ENCODE data around the gene RXRG. TPM values are rescaled to one million over a fixed set of nuclear protein-coding genes. Genes with fewer than 3 reads are reported as not detected.
A peak's percentile ranks its signal among the peaks of the same experiment; 100 is the strongest.

RXRG gene
- total and polyA plus RNA-seq, 2 donors, result 0.23 to 0.47 TPM

DNA sequence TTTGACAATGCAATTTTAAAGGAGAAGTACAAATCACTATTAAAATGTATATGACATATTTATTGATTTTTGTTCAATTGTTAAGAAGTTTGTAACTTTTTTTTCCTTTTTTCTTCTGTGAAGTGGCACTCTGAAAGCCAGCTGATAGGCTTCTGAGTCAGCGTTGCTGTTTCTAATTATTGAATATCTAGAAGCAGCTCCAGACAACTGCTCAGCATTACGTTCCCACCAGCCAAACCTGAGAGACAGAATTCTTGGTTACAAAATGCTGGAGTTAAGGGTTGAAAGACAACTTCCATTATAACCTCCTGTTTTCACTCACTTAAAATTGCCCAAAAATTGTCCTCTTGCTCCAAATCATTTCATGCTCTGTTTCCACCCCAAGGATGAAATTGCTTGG is 57.0 kb downstream of the RXRG start:
- Histone ChIP-seq H3K27ac (ENCODE audit: low read depth in 1 of 2, low read length in 1 of 2) (no peak overlapping the region), H3K4me1 (ENCODE audit: control insufficient read depth in 2 of 2, insufficient read depth in 2 of 2, low read length in 2 of 2) (peaks cover under 1 to 4% of the 10 kb centered on the region in 2 donors), H3K4me3 (ENCODE audit: low read length in 2 of 2) (no peak overlapping the region), H3K36me3 (ENCODE audit: control insufficient read depth in 2 of 2, insufficient read depth in 2 of 2, low read length in 1 of 2) (no peaks in the 10 kb centered on the region), H3K9me3 (ENCODE audit: control insufficient read depth in 2 of 2, insufficient read depth in 1 of 2, low read length in 1 of 2) (no peaks in the 10 kb centered on the region), H3K27me3 (ENCODE audit: control insufficient read depth in 2 of 2, insufficient read depth in 1 of 2, low read length in 1 of 2) (peaks cover 41 to 49% of the 10 kb centered on the region in 2 donors)
- DNase-seq (ENCODE audit: low read depth in 6 of 9, low spot score in 9 of 9), result no peak
- WGBS, result 82% methylated on average over 2 of the region's 2 CpGs

DNA sequence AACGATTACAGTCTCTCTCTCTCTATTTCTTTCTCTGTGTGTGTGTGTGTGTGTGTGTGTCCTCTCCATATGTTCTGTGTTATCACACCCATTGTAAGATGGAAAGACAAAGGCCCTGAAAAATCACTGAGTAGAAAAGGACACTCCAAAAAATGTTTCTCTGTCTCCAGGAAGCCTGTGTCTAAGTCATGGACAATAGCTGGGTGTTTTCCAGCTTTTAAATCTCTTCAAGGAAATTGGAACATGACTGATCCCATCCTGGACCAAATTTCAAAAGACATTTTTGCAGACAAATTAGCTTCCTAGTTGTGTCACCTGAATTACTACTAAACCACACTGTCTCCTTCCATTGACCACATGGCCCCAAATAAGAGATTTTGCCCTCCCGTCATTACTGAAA is 57.4 kb downstream of the RXRG start:
- H3K4me3 ChIP-seq (ENCODE audit: low read length in 2 of 2), result no peak overlapping the region
- no peaks in the 10 kb centered on the region for H3K9me3 ChIP-seq (ENCODE audit: control insufficient read depth in 2 of 2, insufficient read depth in 1 of 2, low read length in 1 of 2)
- no peak overlapping the region for H3K27ac ChIP-seq (ENCODE audit: low read depth in 1 of 2, low read length in 1 of 2)
- WGBS, result 87% methylated on average over 2 of the region's 2 CpGs
- peaks cover 41 to 45% of the 10 kb centered on the region in 2 donors for H3K27me3 ChIP-seq (ENCODE audit: control insufficient read depth in 2 of 2, insufficient read depth in 1 of 2, low read length in 1 of 2)
- H3K4me1 ChIP-seq (ENCODE audit: control insufficient read depth in 2 of 2, insufficient read depth in 2 of 2, low read length in 2 of 2), result no peaks in the 10 kb centered on the region
- DNase-seq (ENCODE audit: low read depth in 6 of 9, low spot score in 9 of 9), result no peak
- H3K36me3 ChIP-seq (ENCODE audit: control insufficient read depth in 2 of 2, insufficient read depth in 2 of 2, low read length in 1 of 2), result no peaks in the 10 kb centered on the region

DNA sequence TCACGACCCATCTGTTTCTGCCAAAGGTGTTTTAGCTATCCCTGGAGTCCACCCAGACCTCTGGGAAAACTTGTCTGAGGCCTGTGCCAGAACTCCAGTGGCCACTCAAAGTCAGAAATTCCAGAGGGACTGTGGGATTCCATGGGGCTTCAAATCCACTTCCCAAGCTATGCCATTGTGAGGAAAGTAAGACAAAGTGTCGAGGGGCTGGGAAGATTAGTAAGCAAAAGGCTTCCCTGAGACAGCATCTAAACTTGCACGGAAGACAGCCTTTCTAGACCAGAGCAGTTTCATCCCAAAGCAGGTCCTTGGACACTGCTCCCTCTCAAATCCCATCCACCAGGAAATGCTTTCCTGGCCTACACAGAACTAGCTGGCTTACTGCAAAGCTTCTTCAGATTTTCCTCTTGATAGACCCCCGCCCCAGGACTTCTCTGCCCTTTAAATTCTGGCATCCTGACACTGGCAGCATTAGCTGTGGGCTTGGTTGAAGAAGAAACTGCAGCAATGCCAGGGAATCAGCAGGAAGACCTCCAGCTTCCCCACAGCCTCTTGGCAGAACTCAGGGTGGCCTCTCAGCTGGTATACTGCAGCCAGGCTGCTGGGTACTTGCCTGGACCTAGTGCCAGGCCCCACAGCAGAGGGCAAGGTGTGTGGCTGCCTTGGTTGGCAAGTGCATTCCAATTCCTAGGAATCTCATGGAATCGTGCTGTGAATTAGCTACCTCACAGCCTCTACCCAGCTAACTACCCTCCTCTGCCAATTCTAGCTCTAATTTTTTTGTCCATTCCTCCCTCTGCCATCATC is 61.1 kb downstream of the RXRG start:
- H3K27ac ChIP-seq (ENCODE audit: low read depth in 1 of 2, low read length in 1 of 2), result no peak overlapping the region
- DNase-seq (ENCODE audit: low read depth in 6 of 9, low spot score in 9 of 9), result no peak
- peaks cover 15 to 28% of the 10 kb centered on the region in 2 donors for H3K27me3 ChIP-seq (ENCODE audit: control insufficient read depth in 2 of 2, insufficient read depth in 1 of 2, low read length in 1 of 2)
- 88% methylated on average over 5 of the region's 5 CpGs for whole genome bisulfite sequencing
- H3K36me3 ChIP-seq (ENCODE audit: control insufficient read depth in 2 of 2, insufficient read depth in 2 of 2, low read length in 1 of 2), result no peaks in the 10 kb centered on the region
- no peaks in the 10 kb centered on the region for H3K9me3 ChIP-seq (ENCODE audit: control insufficient read depth in 2 of 2, insufficient read depth in 1 of 2, low read length in 1 of 2)
- H3K4me1 ChIP-seq (ENCODE audit: control insufficient read depth in 2 of 2, insufficient read depth in 2 of 2, low read length in 2 of 2), result no peaks in the 10 kb centered on the region
- no peak overlapping the region for H3K4me3 ChIP-seq (ENCODE audit: low read length in 2 of 2)

DNA sequence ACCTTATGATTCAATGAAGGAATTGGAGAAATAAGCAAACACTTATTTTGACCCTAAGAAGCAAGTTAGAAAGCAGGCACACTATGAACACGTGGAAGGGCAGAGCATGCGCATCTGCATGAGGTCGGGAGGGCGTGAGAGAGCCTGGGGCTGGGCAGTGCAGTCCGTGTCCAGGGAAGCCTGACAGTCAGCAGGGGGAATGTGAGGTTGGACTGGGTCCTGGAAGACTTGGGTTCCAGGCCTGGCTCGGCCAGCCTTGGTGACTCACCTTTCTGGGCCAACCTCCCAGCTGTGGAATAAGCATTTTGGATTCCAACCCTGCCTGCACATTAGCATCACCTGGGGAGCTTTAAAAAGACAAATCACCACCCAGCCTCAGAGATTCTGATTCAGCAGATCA is 61.9 kb downstream of the RXRG start:
- Histone ChIP-seq H3K36me3 (ENCODE audit: control insufficient read depth in 2 of 2, insufficient read depth in 2 of 2, low read length in 1 of 2) (no peaks in the 10 kb centered on the region), H3K4me1 (ENCODE audit: control insufficient read depth in 2 of 2, insufficient read depth in 2 of 2, low read length in 2 of 2) (no peaks in the 10 kb centered on the region), H3K9me3 (ENCODE audit: control insufficient read depth in 2 of 2, insufficient read depth in 1 of 2, low read length in 1 of 2) (no peaks in the 10 kb centered on the region), H3K27ac (ENCODE audit: low read depth in 1 of 2, low read length in 1 of 2) (no peak overlapping the region), H3K4me3 (ENCODE audit: low read length in 2 of 2) (no peak overlapping the region), H3K27me3 (ENCODE audit: control insufficient read depth in 2 of 2, insufficient read depth in 1 of 2, low read length in 1 of 2) (peaks cover 10 to 30% of the 10 kb centered on the region in 2 donors)
- WGBS, result 82% methylated on average over 6 of the region's 6 CpGs
- DNase-seq (ENCODE audit: low read depth in 6 of 9, low spot score in 9 of 9), result no peak

DNA sequence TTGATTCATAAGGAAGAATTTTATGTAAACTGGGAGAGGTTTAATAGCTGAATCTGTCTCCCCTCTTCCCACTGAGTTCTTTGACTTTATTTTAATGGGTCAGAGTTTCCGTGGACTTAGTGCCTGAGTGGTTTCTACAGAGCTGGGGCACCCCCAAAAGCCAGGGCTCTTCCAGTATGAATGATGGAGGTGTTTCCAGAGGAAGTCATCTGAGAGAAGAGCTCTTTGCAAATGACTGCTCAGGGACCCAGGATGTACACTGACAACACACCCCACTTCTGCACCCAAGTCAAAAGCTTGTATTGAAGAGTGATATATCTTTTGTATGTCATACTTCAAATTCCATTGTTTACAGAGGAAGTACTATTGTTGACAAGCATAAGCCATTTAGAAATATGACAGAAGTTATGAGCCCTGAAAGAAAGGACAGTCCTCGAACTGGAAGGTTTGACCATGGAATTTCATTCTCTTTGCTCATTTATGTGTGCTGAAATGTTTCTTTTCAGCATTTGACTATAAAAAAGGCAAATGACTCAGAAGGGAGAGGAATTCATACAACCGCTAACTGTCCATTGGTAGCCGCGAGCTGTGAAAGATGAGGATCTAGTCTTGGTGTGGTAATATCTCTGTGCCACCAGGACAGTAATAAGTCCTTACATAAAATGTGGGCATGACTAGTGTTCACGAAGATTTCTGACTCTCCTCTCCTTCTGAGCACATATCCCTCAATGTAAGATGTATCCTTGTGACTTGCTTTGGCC is 63.0 kb downstream of the RXRG start:
- WGBS, result 92% methylated on average over 6 of the region's 6 CpGs
- Histone ChIP-seq H3K27ac (ENCODE audit: low read depth in 1 of 2, low read length in 1 of 2) (no peak overlapping the region), H3K27me3 (ENCODE audit: control insufficient read depth in 2 of 2, insufficient read depth in 1 of 2, low read length in 1 of 2) (peaks cover 7 to 30% of the 10 kb centered on the region in 2 donors), H3K36me3 (ENCODE audit: control insufficient read depth in 2 of 2, insufficient read depth in 2 of 2, low read length in 1 of 2) (no peaks in the 10 kb centered on the region), H3K9me3 (ENCODE audit: control insufficient read depth in 2 of 2, insufficient read depth in 1 of 2, low read length in 1 of 2) (no peaks in the 10 kb centered on the region), H3K4me3 (ENCODE audit: low read length in 2 of 2) (no peak overlapping the region), H3K4me1 (ENCODE audit: control insufficient read depth in 2 of 2, insufficient read depth in 2 of 2, low read length in 2 of 2) (no peaks in the 10 kb centered on the region)
- DNase-seq (ENCODE audit: low read depth in 6 of 9, low spot score in 9 of 9), result no peak

DNA sequence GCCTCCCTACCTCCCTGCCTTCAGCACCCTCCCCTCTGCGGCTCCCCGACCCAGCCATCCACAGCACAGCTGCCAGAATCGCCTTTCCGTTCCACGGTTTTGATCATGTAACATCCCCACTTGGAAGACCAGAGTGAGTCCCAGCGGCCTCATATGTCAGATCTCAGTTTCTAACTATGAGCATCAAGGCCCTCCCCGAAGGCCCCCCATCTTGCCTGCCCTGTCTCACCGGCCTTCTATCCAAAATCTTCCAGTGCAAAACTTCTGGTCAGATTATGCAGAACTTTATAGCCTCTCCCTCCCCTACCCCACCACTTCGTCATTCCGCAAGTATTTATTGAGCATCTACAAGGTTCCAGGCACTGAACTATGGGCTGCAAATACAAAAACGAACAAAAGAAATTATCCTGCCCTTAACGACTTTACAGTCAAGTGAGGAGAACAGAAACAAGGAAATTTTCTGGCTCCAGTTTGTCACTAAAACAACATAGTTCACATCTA is 68.1 kb downstream of the RXRG start:
- 13% methylated on average over 12 of the region's 12 CpGs for WGBS
- Histone ChIP-seq H3K36me3 (ENCODE audit: control insufficient read depth in 2 of 2, insufficient read depth in 2 of 2, low read length in 1 of 2) (no peaks in the 10 kb centered on the region), H3K4me1 (ENCODE audit: control insufficient read depth in 2 of 2, insufficient read depth in 2 of 2, low read length in 2 of 2) (no peaks in the 10 kb centered on the region), H3K9me3 (ENCODE audit: control insufficient read depth in 2 of 2, insufficient read depth in 1 of 2, low read length in 1 of 2) (no peaks in the 10 kb centered on the region), H3K27ac (ENCODE audit: low read depth in 1 of 2, low read length in 1 of 2) (peak overlapping the region in 1 of 2 donors; percentile 61), H3K27me3 (ENCODE audit: control insufficient read depth in 2 of 2, insufficient read depth in 1 of 2, low read length in 1 of 2) (peaks cover 27 to 52% of the 10 kb centered on the region in 2 donors), H3K4me3 (ENCODE audit: low read length in 2 of 2) (no peak overlapping the region)
- no peak for DNase-seq (ENCODE audit: low read depth in 6 of 9, low spot score in 9 of 9)

DNA sequence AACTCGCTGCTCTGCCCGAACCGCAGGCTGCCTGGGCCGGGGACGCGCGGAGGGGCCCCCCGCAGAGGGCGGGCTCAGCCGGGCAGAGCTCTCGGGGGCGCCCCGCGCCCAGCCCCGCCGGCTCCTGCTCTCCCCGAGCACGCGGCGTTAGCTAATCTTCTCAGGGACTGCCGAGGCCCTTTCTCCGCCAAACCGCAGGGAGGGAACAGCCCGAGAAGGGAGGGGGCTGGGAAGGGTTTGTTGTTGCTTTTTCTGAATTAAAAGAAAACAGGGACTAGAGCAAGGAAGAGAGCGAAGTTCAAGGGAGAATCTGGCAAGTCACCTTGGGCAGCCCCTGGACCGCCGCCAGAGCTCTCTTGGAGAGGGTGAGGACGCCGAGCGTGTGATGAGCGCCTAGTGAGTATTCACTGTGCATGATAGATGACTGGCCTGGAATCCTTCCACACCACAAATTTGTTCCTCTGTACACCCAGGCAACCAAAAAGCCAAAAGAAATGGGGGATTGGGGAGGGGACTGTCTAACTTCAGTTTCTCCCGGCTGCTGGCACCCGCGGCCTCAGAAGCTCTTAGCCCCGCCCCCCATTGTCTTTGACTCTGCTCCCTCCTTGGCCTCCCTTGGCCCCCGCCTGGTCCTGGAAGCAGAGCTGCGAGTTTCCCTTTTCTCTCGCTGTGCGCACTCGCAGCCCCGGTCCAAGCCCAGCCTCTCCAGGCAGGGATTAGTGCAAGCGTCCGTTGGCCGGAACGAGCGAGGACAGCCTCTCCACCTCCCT is 68.7 kb downstream of the RXRG start:
- H3K4me1 ChIP-seq (ENCODE audit: control insufficient read depth in 2 of 2, insufficient read depth in 2 of 2, low read length in 2 of 2), result no peaks in the 10 kb centered on the region
- DNase-seq (ENCODE audit: low read depth in 6 of 9, low spot score in 9 of 9), result peak in 2 of 9 donors; percentile 5 to 28
- H3K36me3 ChIP-seq (ENCODE audit: control insufficient read depth in 2 of 2, insufficient read depth in 2 of 2, low read length in 1 of 2), result no peaks in the 10 kb centered on the region
- peaks cover 28 to 52% of the 10 kb centered on the region in 2 donors for H3K27me3 ChIP-seq (ENCODE audit: control insufficient read depth in 2 of 2, insufficient read depth in 1 of 2, low read length in 1 of 2)
- H3K4me3 ChIP-seq (ENCODE audit: low read length in 2 of 2), result peak overlapping the region; percentile 2 to 11
- no peaks in the 10 kb centered on the region for H3K9me3 ChIP-seq (ENCODE audit: control insufficient read depth in 2 of 2, insufficient read depth in 1 of 2, low read length in 1 of 2)
- WGBS, result under 1% methylated on average over 46 of the region's 46 CpGs
- peak overlapping the region; percentile 25 to 61 for H3K27ac ChIP-seq (ENCODE audit: low read depth in 1 of 2, low read length in 1 of 2)

DNA sequence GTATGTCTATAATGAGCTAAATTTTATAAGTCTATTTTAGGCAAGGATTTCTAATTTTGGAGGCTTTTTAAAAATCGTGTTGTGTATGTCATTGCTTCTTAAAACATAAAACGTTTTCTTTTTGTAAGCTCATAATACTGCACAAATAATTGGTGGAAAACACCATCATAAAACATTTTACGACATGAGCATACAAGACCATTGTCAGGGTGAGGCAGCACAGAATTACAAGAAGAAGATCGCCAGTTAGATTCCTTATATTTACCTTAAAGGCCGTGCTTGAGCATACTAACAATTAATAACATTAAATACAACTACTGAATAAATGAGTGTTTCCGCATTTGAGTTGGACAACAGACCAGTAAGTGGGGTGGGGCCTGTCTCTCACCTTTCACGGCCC is 69.3 kb downstream of the RXRG start:
- Histone ChIP-seq H3K36me3 (ENCODE audit: control insufficient read depth in 2 of 2, insufficient read depth in 2 of 2, low read length in 1 of 2) (no peaks in the 10 kb centered on the region), H3K27ac (ENCODE audit: low read depth in 1 of 2, low read length in 1 of 2) (peak overlapping the region; percentile 25 to 61), H3K4me3 (ENCODE audit: low read length in 2 of 2) (no peak overlapping the region), H3K4me1 (ENCODE audit: control insufficient read depth in 2 of 2, insufficient read depth in 2 of 2, low read length in 2 of 2) (no peaks in the 10 kb centered on the region), H3K9me3 (ENCODE audit: control insufficient read depth in 2 of 2, insufficient read depth in 1 of 2, low read length in 1 of 2) (no peaks in the 10 kb centered on the region), H3K27me3 (ENCODE audit: control insufficient read depth in 2 of 2, insufficient read depth in 1 of 2, low read length in 1 of 2) (peaks cover 32 to 51% of the 10 kb centered on the region in 2 donors)
- no peak for DNase-seq (ENCODE audit: low read depth in 6 of 9, low spot score in 9 of 9)
- 20% methylated on average over 7 of the region's 7 CpGs for WGBS

Measured in thymus (tissue), 11 donors.